ENCODE results near the gene TRIL.

TRIL gene

GRCh38 chr7:28904578-28905048 lies 53.5 kb downstream of the TRIL start:
- peak overlapping the region; percentile 52 for H3K9ac ChIP-seq (ENCODE audit: low read depth, low read length)
- no peaks in the 10 kb centered on the region for H3K36me3 ChIP-seq (ENCODE audit: insufficient read depth, low read length)
- no peaks in the 10 kb centered on the region for H3K27me3 ChIP-seq (ENCODE audit: control insufficient read depth, insufficient read depth, low read length)
- H3K9me3 ChIP-seq (replicated peaks; ENCODE audit: low read length), result no peaks in the 10 kb centered on the region
- peak overlapping the region; percentile 71 for H3K4me3 ChIP-seq (ENCODE audit: low read length)
- H3K4me2 ChIP-seq (ENCODE audit: low read length), result peak overlapping the region; percentile 82
- peaks cover 25% of the 10 kb centered on the region for H3K4me1 ChIP-seq (ENCODE audit: control insufficient read depth, insufficient read depth, low read length)

DNA sequence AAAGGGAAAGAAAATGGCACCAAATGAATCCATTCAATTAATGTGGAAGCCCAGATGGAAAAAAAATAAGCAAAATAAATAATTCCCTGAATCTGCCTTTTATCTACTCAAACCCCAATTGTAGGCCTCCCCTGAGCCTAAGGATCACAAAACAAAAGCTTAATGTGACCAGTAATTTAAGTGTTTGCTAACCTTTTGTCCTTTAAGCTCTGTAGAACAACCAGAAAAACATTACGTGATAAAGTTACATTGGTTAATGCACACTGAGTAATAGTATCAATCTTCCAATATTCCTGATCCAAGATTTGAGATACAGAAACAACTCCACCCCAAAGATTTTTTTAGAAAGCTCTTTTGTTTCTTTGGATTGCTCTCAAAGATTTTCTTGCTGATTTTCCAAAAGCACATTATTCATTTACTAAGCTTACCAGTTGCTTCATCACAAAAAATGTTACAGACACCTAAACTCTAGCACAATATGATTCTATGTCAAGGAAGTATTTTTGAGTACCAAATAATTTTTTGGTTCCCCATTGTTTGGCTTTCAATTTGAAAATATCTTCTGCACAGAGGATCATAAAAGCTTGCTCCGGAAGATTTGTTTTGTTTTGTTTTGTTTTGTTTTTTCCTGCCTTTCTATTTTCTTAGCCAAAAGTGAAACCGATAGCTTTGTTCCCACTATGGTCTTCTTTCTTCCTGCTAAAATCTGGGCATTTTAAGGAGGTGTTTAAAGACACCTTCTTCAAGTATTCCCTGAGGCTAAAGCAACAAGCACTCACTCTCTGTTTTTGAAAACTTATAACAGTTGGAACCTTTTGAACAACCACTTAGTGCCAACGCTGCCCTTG lies 54.2 kb downstream of the TRIL start:
- Histone ChIP-seq H3K9ac (ENCODE audit: low read depth, low read length) (peak overlapping the region; percentile 52), H3K4me2 (ENCODE audit: low read length) (peak overlapping the region; percentile 82), H3K9me3 (replicated peaks; ENCODE audit: low read length) (no peaks in the 10 kb centered on the region), H3K36me3 (ENCODE audit: insufficient read depth, low read length) (no peaks in the 10 kb centered on the region), H3K27me3 (ENCODE audit: control insufficient read depth, insufficient read depth, low read length) (no peaks in the 10 kb centered on the region), H3K4me1 (ENCODE audit: control insufficient read depth, insufficient read depth, low read length) (peaks cover 25% of the 10 kb centered on the region), H3K4me3 (ENCODE audit: low read length) (peak overlapping the region; percentile 71)
